Ectodermal cell (in vitro differentiated cells): ENCODE data around the gene SVBP. TPM values are rescaled to one million over a fixed set of nuclear protein-coding genes. Genes with fewer than 3 reads are reported as not detected.
"Not testable (repeated sequence)": the region's sequence is repeated elsewhere in the genome, so short reads cannot be mapped to it uniquely, and the experiment has no call there.

Experiments
- H3K27ac ChIP-seq: 2 replicates; pipeline ENCODE4 v1.7.0; 2013; ENCODE audit warnings: mild to moderate bottlenecking, low read depth, low read length; ENCODE audit not compliant: insufficient read depth, poor library complexity, severe bottlenecking
- H3K27me3 ChIP-seq: 2 replicates; pipeline ENCODE4 v1.7.0; 2013; ENCODE audit warnings: mild to moderate bottlenecking, low read length; ENCODE audit not compliant: insufficient read depth, control insufficient read depth, poor library complexity, severe bottlenecking
- H3K36me3 ChIP-seq: one replicate; pipeline ENCODE4 v1.7.0; 2013; ENCODE audit warnings: low read length; ENCODE audit not compliant: control insufficient read depth, insufficient read depth
- H3K4me1 ChIP-seq: one replicate; pipeline ENCODE4 v1.7.0; 2013; ENCODE audit warnings: low read length; ENCODE audit not compliant: control insufficient read depth, insufficient read depth
- H3K4me3 ChIP-seq: 2 replicates; pipeline ENCODE4 v1.7.0; 2013; ENCODE audit warnings: low read depth, low read length, control low read depth; ENCODE audit not compliant: insufficient read depth
- H3K9me3 ChIP-seq: 2 replicates; pipeline ENCODE4 v1.7.0; 2013; ENCODE audit warnings: mild to moderate bottlenecking, low read length, moderate library complexity; ENCODE audit not compliant: control insufficient read depth
- WGBS, 2 experiments: methylation state at CpG; one replicate each; pipeline ENCODE4 v1.1.7; 2013; ENCODE audit warnings: missing lambda C conversion rate in 2 of 2; 5-methylcytosine and 5-hydroxymethylcytosine counted together
- polyA plus RNA-seq, 4 experiments: library from polyadenylated mRNA; stranded (reverse); fragments of 50-300 nt; gene quantifications; one replicate each; pipeline ENCODE4 v1.2.3, GENCODE V29; 2013

The SVBP gene, protein sequence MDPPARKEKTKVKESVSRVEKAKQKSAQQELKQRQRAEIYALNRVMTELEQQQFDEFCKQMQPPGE
- 60.9 TPM for polyA plus RNA-seq (2013, experiment 1 of 4)
- polyA plus RNA-seq (2013, experiment 2 of 4), result 67.1 TPM
- polyA plus RNA-seq (2013, experiment 3 of 4), result 66.9 TPM
- 78.9 TPM for polyA plus RNA-seq (2013, experiment 4 of 4)

GRCh38 chr1:42816585-42817439 lies at the start of gene SVBP, which contains the start of gene ERMAP:
SVBP (minus strand) TSS chr1:42817397; CDS start chr1:42816544, 853 bp downstream.
ERMAP (plus strand) TSS chr1:42817122; CDS start chr1:42830449, 13,327 bp downstream.
- H3K9me3 ChIP-seq, result no peaks in the 10 kb centered on the region
- H3K27ac ChIP-seq, result peak within 1 kb of the TSS; percentile 99
- 1% methylated on average over 66 of the region's 66 CpGs for WGBS, 2 experiments
- peak within 1 kb of the TSS; percentile 86 for H3K4me3 ChIP-seq
- H3K4me1 ChIP-seq, result no peaks in the 10 kb centered on the region
- no peaks in the 10 kb centered on the region for H3K27me3 ChIP-seq
- no peaks in the 10 kb centered on the region for H3K36me3 ChIP-seq

- no peak overlapping the region for H3K27ac ChIP-seq
- 91 to 95% methylated on average over 5 of the region's 5 CpGs for WGBS, 2 experiments
- H3K4me3 ChIP-seq, result no peak overlapping the region
- H3K27me3 ChIP-seq, result no peaks in the 10 kb centered on the region
- H3K36me3 ChIP-seq, result no peaks in the 10 kb centered on the region
- H3K4me1 ChIP-seq, result no peaks in the 10 kb centered on the region
- no peaks in the 10 kb centered on the region for H3K9me3 ChIP-seq
These were observed 49.4 kb upstream of the SVBP start for GRCh38 chr1:42866549-42866948.

GRCh38 chr1:42861014-42861399 lies 43.8 kb upstream of the SVBP start:
- H3K4me3 ChIP-seq, result no peak overlapping the region
- H3K27ac ChIP-seq, result no peak overlapping the region
- H3K9me3 ChIP-seq, result peaks cover 3% of the 10 kb centered on the region
- H3K27me3 ChIP-seq, result no peaks in the 10 kb centered on the region
- H3K36me3 ChIP-seq, result no peaks in the 10 kb centered on the region
- H3K4me1 ChIP-seq, result no peaks in the 10 kb centered on the region

DNA sequence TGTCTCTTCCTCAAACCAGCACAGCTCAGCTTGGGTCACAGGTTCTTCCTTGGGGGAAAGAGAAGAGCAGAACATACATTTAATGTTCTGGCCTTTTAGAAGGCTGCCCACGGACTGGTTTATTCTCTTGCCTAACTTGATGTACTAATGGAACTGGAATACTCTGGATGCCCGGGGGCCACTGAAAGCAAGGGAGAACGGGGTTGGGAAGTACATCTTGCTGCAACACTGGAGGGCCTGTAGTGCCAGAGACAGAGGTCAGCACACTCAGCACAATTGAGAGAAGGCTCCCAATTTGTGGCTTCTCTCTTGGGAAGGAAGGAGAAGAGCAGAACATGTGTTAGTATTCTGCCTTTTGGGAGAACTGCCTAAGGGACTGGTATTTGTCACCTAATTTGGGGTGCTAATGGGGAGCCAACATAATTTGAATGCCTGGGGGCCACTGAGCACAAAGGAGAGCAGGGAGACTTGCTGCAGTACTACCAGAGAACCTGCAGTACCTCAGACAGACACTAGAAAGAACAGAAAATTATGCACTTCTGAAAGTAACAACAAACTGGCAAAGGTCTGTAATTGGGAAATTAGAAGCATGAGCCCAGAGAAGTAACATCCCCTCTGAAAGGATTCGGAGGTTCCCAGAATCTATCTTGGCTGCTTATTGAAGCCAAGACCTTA lies 43.3 kb upstream of the SVBP start:
- Histone ChIP-seq H3K4me1 (no peaks in the 10 kb centered on the region), H3K36me3 (no peaks in the 10 kb centered on the region), H3K27me3 (no peaks in the 10 kb centered on the region), H3K27ac (no peak overlapping the region), H3K4me3 (no peak overlapping the region), H3K9me3 (peaks cover 3% of the 10 kb centered on the region)
- 90 to 92% methylated on average over 4 of the region's 4 CpGs for WGBS, 2 experiments

GRCh38 chr1:42859366-42859765 lies 42.2 kb upstream of the SVBP start:
- H3K9me3 ChIP-seq, result not testable (repeated sequence)
- WGBS, 2 experiments, result 91 to 93% methylated on average over 5 of the region's 5 CpGs

DNA sequence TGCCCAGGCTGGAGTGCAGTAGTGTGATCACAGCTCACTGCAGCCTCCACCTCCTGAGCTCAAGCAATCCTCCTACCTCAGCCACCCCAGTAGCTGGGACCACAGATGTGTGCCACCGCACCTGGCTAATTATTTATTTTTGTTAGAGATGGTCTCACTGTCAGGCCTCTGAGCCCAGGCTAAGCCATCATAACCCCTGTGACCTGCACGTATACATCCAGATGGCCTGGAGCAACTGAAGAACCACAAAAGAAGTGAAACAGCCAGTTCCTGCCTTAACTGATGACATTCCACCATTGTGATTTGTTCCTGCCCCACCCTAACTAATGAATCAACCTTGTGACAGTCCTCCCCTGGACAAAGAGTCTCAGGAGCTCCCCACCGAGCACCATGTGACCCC lies 39.4 kb upstream of the SVBP start:
- H3K27ac ChIP-seq, H3K4me1 ChIP-seq, H3K27me3 ChIP-seq, H3K9me3 ChIP-seq, H3K4me3 ChIP-seq: not testable (repeated sequence)
- 97 to 98% methylated on average over 3 of the region's 3 CpGs for WGBS, 2 experiments
- H3K36me3 ChIP-seq, result peaks cover 12% of the 10 kb centered on the region

More at GRCh38 chr1:42859366-42859765, 42.2 kb upstream of the SVBP start:
- not testable (repeated sequence) for H3K4me1 ChIP-seq, H3K4me3 ChIP-seq, H3K27ac ChIP-seq, H3K27me3 ChIP-seq, H3K36me3 ChIP-seq

DNA sequence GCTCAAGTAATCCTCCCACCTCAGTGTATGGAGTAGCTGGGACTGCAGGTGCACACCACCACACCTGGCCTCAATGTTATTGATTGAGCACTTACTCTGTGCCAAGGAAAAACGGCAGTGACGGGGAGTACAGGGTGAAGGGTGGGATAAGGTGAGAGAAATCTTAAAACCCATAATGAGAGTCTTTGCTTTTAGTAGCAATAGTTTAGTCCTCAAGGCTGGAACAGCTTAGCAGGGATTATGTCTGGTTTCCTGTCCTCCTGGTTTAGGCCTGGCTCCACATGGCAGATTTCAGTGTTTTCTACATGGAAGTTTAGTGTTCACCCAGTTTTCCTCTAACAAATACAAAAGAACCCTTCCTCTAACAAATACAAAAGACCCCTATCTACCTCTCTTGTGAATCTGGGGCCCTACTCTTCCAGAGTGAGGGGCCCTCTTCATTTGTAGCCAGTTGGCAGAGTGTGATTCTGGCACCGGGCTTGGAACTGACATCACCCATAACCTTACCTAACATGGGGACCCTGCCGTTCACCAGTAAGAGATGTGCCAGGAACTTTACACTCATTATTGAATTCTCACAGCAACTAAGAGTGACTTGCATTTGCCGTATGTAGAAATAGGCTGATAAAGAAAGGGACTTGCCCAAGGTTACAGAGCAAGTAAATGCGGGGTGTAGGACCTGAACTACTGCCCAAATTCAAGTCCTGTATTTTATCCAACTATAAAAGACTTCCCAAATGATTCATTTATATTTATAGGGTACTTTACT lies 36.1 kb upstream of the SVBP start:
- Histone ChIP-seq H3K27me3 (no peaks in the 10 kb centered on the region), H3K36me3 (peaks cover 34% of the 10 kb centered on the region), H3K27ac (no peak overlapping the region), H3K9me3 (no peaks in the 10 kb centered on the region), H3K4me1 (no peaks in the 10 kb centered on the region), H3K4me3 (no peak overlapping the region)
- 95 to 96% methylated on average over 5 to 6 of the region's 6 CpGs for WGBS, 2 experiments

DNA sequence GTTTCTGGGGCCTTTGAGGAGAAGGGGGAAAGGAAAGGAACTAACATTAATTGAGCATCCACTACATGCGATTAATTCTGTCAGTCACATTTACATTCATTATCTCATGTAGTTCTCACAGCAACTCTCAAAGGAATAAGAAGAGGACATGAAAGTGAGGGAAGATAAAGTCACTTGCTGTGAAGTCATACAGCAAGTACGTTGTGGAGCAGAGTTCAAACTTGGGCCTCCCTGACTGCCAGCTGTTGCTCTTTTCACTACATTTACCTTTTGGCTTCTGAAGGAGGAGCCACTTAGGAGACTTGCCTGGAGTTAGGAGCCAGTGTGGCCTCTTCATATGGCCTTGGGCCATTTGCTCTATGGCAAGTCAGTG lies 35.4 kb upstream of the SVBP start:
- H3K27ac ChIP-seq, result no peak overlapping the region
- peaks cover 6% of the 10 kb centered on the region for H3K4me1 ChIP-seq
- no peaks in the 10 kb centered on the region for H3K9me3 ChIP-seq
- 0 to 52% methylated on average over 1 to 2 of the region's 2 CpGs for WGBS, 2 experiments
- H3K36me3 ChIP-seq, result peaks cover 34% of the 10 kb centered on the region
- no peak overlapping the region for H3K4me3 ChIP-seq
- no peaks in the 10 kb centered on the region for H3K27me3 ChIP-seq

DNA sequence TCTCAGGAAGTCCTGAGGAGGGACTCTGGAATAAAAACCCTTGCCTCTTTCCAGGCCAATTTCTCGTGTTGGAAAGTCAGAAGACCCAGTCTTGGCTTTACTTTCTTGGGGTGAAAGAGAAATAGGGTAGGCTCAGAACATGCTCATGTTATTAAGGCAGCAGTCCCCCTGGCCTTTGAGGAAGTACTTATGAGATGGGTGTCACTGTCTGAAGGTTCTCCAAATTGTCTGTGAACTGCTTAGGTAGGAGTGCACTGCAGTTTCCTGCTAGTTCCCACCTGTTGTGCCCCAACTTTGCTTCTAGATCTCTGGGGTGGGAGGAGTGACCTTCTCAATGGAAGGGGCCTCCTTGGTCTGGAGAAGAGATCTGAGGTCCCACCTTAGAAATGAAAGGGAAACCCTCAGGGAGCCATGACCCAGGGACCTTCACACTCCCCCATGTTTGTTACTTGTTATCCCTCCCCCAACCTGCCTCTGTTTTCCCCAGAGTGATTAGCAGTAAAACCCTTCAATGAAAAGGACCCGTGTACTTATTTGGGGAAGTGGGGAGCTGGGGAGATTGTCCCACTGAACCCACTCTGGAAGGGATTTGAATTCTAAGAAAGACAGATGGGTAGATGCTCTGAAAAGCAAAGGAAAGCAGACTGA lies 34.9 kb upstream of the SVBP start:
- H3K9me3 ChIP-seq, result no peaks in the 10 kb centered on the region
- peaks cover 34% of the 10 kb centered on the region for H3K36me3 ChIP-seq
- no peak overlapping the region for H3K27ac ChIP-seq
- peaks cover 11% of the 10 kb centered on the region for H3K4me1 ChIP-seq
- no peaks in the 10 kb centered on the region for H3K27me3 ChIP-seq
- no peak overlapping the region for H3K4me3 ChIP-seq
- WGBS, 2 experiments, result 96 to 97% methylated on average over 2 of the region's 2 CpGs
